Measurements from ENCODE around the gene DSCAM. TPM values are rescaled to one million over a fixed set of nuclear protein-coding genes. Genes with fewer than 3 reads are reported as not detected.

Gene DSCAM
- total and polyA plus RNA-seq, 2 donors (not counting 1 experiment from before 2014, with no cell fraction given), result not detected

DNA sequence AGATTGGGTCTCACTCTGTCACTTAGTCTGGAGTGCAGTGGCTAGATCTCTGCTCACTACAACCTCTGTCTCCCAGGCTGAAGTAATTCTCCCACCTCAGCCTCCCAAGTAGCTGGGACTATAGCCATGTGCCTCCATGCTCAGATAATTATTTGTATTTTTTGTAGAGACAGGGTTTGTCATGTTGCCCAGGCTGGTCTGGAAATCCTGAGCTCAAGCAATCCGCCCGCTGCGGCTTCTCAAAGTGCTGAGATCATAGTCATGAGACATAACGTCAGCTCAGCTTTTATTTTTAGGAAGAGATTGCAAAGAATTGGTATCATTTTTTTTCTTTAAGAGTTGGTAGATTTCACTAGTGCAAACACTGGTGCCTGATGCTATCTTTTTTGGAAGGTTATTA is 244.9 kb downstream of the DSCAM start:
- Histone ChIP-seq H2AFZ (ENCODE audit: insufficient read depth, low read depth, low read length, poor library complexity, severe bottlenecking) (no peak overlapping the region), H3K9me3 (ENCODE audit: control extremely low read depth in 1 of 3, control insufficient read depth in 2 of 3, insufficient read depth in 1 of 3, low read length in 2 of 3) (peaks cover 0 to 17% (median 0%) of the 10 kb centered on the region in 3 donors), H3K79me2 (ENCODE audit: control insufficient read depth, insufficient read depth, low read length) (no peaks in the 10 kb centered on the region), H3K4me2 (replicated peaks; ENCODE audit: low read depth, low read length, poor library complexity, severe bottlenecking) (no peak overlapping the region), H3K9ac (ENCODE audit: low read length) (no peak overlapping the region), H3K4me3 (ENCODE audit: control extremely low read depth in 1 of 5, extremely low read depth in 1 of 5, insufficient read depth in 1 of 5, low read depth in 2 of 5, low read length in 4 of 5) (no peak overlapping the region), H4K20me1 (ENCODE audit: control insufficient read depth, insufficient read depth, low read length, poor library complexity, severe bottlenecking) (no peaks in the 10 kb centered on the region), H3K27ac (ENCODE audit: low read length in 2 of 2) (no peak overlapping the region), H3K27me3 (replicated peaks in 1 of 4; ENCODE audit: control extremely low read depth in 1 of 4, control insufficient read depth in 3 of 4, insufficient read depth in 4 of 4, low read length in 3 of 4) (no peaks in the 10 kb centered on the region), H3K36me3 (replicated peaks in 1 of 2; ENCODE audit: control extremely low read depth in 1 of 2, control insufficient read depth in 1 of 2, extremely low read depth in 1 of 2, insufficient read depth in 2 of 2, low read length in 1 of 2) (no peaks in the 10 kb centered on the region), H3K4me1 (ENCODE audit: control insufficient read depth in 2 of 2, insufficient read depth in 2 of 2, low read length in 2 of 2) (no peaks in the 10 kb centered on the region)
- H3K27ac Mint-ChIP-seq, result no peak overlapping the region
- TF ChIP-seq, protein P1, sequence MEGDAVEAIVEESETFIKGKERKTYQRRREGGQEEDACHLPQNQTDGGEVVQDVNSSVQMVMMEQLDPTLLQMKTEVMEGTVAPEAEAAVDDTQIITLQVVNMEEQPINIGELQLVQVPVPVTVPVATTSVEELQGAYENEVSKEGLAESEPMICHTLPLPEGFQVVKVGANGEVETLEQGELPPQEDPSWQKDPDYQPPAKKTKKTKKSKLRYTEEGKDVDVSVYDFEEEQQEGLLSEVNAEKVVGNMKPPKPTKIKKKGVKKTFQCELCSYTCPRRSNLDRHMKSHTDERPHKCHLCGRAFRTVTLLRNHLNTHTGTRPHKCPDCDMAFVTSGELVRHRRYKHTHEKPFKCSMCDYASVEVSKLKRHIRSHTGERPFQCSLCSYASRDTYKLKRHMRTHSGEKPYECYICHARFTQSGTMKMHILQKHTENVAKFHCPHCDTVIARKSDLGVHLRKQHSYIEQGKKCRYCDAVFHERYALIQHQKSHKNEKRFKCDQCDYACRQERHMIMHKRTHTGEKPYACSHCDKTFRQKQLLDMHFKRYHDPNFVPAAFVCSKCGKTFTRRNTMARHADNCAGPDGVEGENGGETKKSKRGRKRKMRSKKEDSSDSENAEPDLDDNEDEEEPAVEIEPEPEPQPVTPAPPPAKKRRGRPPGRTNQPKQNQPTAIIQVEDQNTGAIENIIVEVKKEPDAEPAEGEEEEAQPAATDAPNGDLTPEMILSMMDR (IDR thresholded peaks at IDR 0.05), result no peak
- TF ChIP-seq EZH2 (IDR thresholded peaks at IDR 0.05; ENCODE audit: borderline replicate concordance, insufficient read depth, low read depth, low read length, poor library complexity, severe bottlenecking), result no peak
- no peaks in the 10 kb centered on the region for H3K27me3 Mint-ChIP-seq
- ATAC-seq (ENCODE audit: low read depth) (no peak), DNase-seq (no peak)
- ChIA-PET POLR2A (no interaction called here), CTCF (interaction anchor here (0.6 kb wide), 1 partner anchor 305 kb away, joined by 3 read pairs; no protein-coding TSS in a partner anchor)
- no peak overlapping the region for H3K4me3 Mint-ChIP-seq
- WGBS (ENCODE audit: insufficient coverage), result 100% methylated on average over 1 of the region's 4 CpGs
- no peaks in the 10 kb centered on the region for H3K4me1 Mint-ChIP-seq
- intact Hi-C loops (cut with micrococcal nuclease), result no loop called here
- H3K9me3 Mint-ChIP-seq (ENCODE audit: insufficient read depth), result no peaks in the 10 kb centered on the region

- Mint-ChIP-seq H3K4me3 (no peak overlapping the region), H3K27ac (no peak overlapping the region), H3K4me1 (no peaks in the 10 kb centered on the region), H3K9me3 (ENCODE audit: insufficient read depth) (peaks cover 2% of the 10 kb centered on the region), H3K27me3 (no peaks in the 10 kb centered on the region)
- no peak overlapping the region for H3K9ac ChIP-seq (ENCODE audit: low read length)
- H3K79me2 ChIP-seq (ENCODE audit: control insufficient read depth, insufficient read depth, low read length), result no peaks in the 10 kb centered on the region
- CTCF ChIA-PET, result no interaction called here
- H2AFZ ChIP-seq (ENCODE audit: insufficient read depth, low read depth, low read length, poor library complexity, severe bottlenecking), result no peak overlapping the region
- no peaks in the 10 kb centered on the region for H3K36me3 ChIP-seq (replicated peaks in 1 of 2; ENCODE audit: control extremely low read depth in 1 of 2, control insufficient read depth in 1 of 2, extremely low read depth in 1 of 2, insufficient read depth in 2 of 2, low read length in 1 of 2)
- peaks cover 0 to 15% (median 0%) of the 10 kb centered on the region in 3 donors for H3K9me3 ChIP-seq (ENCODE audit: control extremely low read depth in 1 of 3, control insufficient read depth in 2 of 3, insufficient read depth in 1 of 3, low read length in 2 of 3)
- no peaks in the 10 kb centered on the region for H3K4me1 ChIP-seq (ENCODE audit: control insufficient read depth in 2 of 2, insufficient read depth in 2 of 2, low read length in 2 of 2)
- no peak for TF ChIP-seq EZH2 (IDR thresholded peaks at IDR 0.05; ENCODE audit: borderline replicate concordance, insufficient read depth, low read depth, low read length, poor library complexity, severe bottlenecking)
- TF ChIP-seq, protein P1 (IDR thresholded peaks at IDR 0.05), result no peak
- POLR2A ChIA-PET, result no interaction called here
- no peaks in the 10 kb centered on the region for H4K20me1 ChIP-seq (ENCODE audit: control insufficient read depth, insufficient read depth, low read length, poor library complexity, severe bottlenecking)
- no peaks in the 10 kb centered on the region for H3K27me3 ChIP-seq (replicated peaks in 1 of 4; ENCODE audit: control extremely low read depth in 1 of 4, control insufficient read depth in 3 of 4, insufficient read depth in 4 of 4, low read length in 3 of 4)
- intact Hi-C loops (cut with micrococcal nuclease), result no loop called here
- no peak overlapping the region for H3K4me2 ChIP-seq (replicated peaks; ENCODE audit: low read depth, low read length, poor library complexity, severe bottlenecking)
- H3K4me3 ChIP-seq (ENCODE audit: control extremely low read depth in 1 of 5, extremely low read depth in 1 of 5, insufficient read depth in 1 of 5, low read depth in 2 of 5, low read length in 4 of 5), result no peak overlapping the region
- no peak overlapping the region for H3K27ac ChIP-seq (ENCODE audit: low read length in 2 of 2)
- ATAC-seq (ENCODE audit: low read depth) (no peak), DNase-seq (no peak)
- 85% methylated on average over 6 of the region's 8 CpGs for WGBS (ENCODE audit: insufficient coverage)
These were observed 251.2 kb downstream of the DSCAM start for GRCh38 chr21:40595806-40596205.
